H9 (cell line): Measurements from ENCODE around the gene HOXD12. TPM values are rescaled to one million over a fixed set of nuclear protein-coding genes. Genes with fewer than 3 reads are reported as not detected.

Source experiments
- DNase-seq: peaks from one replicate; pipeline ENCODE4 v3.0.0-alpha.2; 2017
- H2AFZ ChIP-seq: one replicate; pipeline ENCODE4 v1.6.1; 2013; ENCODE audit warnings: mild to moderate bottlenecking, low read length, control low read depth, moderate library complexity
- H2AK5ac ChIP-seq: 2 replicates; pipeline ENCODE4 v1.6.1; 2013; ENCODE audit warnings: low read length, control low read depth, mixed read lengths; ENCODE audit not compliant: insufficient read length
- H2BK120ac ChIP-seq: one replicate; pipeline ENCODE4 v1.6.1; 2013; ENCODE audit warnings: low read depth, mild to moderate bottlenecking, low read length, control low read depth, inconsistent platforms; ENCODE audit not compliant: poor library complexity, severe bottlenecking
- H2BK12ac ChIP-seq: 2 replicates; pipeline ENCODE4 v1.6.1; 2013; ENCODE audit warnings: low read length, control low read depth, mixed read lengths, low read depth; ENCODE audit not compliant: insufficient read length
- H2BK15ac ChIP-seq: 2 replicates; pipeline ENCODE4 v1.6.1; 2013; ENCODE audit warnings: low read depth, low read length, control low read depth
- H2BK20ac ChIP-seq: one replicate; pipeline ENCODE4 v1.6.1; 2013; ENCODE audit warnings: low read depth, mild to moderate bottlenecking, low read length, control low read depth, inconsistent platforms; ENCODE audit not compliant: poor library complexity, severe bottlenecking
- H2BK5ac ChIP-seq: 2 replicates; pipeline ENCODE4 v1.6.1; 2013; ENCODE audit warnings: low read length, control low read depth, mixed read lengths; ENCODE audit not compliant: insufficient read length
- H3K14ac ChIP-seq: 2 replicates; pipeline ENCODE4 v1.6.1; 2013; ENCODE audit warnings: low read length, control low read depth; ENCODE audit not compliant: insufficient read depth
- H3K18ac ChIP-seq: 2 replicates; pipeline ENCODE4 v1.6.1; 2013; ENCODE audit warnings: low read depth, mild to moderate bottlenecking, mixed read lengths, low read length, control low read depth; ENCODE audit not compliant: insufficient read length
- H3K23ac ChIP-seq: 2 replicates; pipeline ENCODE4 v1.6.1; 2013; ENCODE audit warnings: low read length, control low read depth, mixed read lengths, low read depth; ENCODE audit not compliant: insufficient read length
- H3K23me2 ChIP-seq: 2 replicates; pipeline ENCODE4 v1.6.1; 2013; ENCODE audit warnings: low read depth, mild to moderate bottlenecking, mixed read lengths, low read length, control low read depth; ENCODE audit not compliant: insufficient read length, poor library complexity, severe bottlenecking
- H3K27ac ChIP-seq: 2 replicates; pipeline ENCODE4 v1.5.1; 2013; ENCODE audit warnings: low read length, control low read depth, mixed read lengths, low read depth; ENCODE audit not compliant: insufficient read length
- H3K27me3 ChIP-seq: 2 replicates; pipeline ENCODE4 v1.6.1; 2013; ENCODE audit warnings: low read length, control low read depth, inconsistent platforms; ENCODE audit not compliant: insufficient read depth
- H3K4ac ChIP-seq: 2 replicates; pipeline ENCODE4 v1.6.1; 2013; ENCODE audit warnings: low read depth, mild to moderate bottlenecking, control low read depth, inconsistent platforms, low read length, moderate library complexity
- H3K4me1 ChIP-seq: 2 replicates; pipeline ENCODE4 v1.6.1; 2013; ENCODE audit warnings: low read length, control low read depth, inconsistent platforms; ENCODE audit not compliant: insufficient read depth
- H3K4me2 ChIP-seq: 2 replicates; pipeline ENCODE4 v1.6.1; 2013; ENCODE audit warnings: low read length, control low read depth, mixed read lengths; ENCODE audit not compliant: insufficient read length, insufficient read depth
- H3K56ac ChIP-seq: 2 replicates; pipeline ENCODE4 v1.6.1; 2013; ENCODE audit warnings: low read depth, mild to moderate bottlenecking, mixed read lengths, low read length, control low read depth; ENCODE audit not compliant: insufficient read length
- H3K79me1 ChIP-seq: 2 replicates; pipeline ENCODE4 v1.6.1; 2013; ENCODE audit warnings: low read depth, mild to moderate bottlenecking, moderate library complexity, low read length, control low read depth, inconsistent platforms; ENCODE audit not compliant: insufficient read depth, poor library complexity, severe bottlenecking
- H3K79me2 ChIP-seq: 2 replicates; pipeline ENCODE4 v1.6.1; 2013; ENCODE audit warnings: low read length, control low read depth, inconsistent platforms; ENCODE audit not compliant: insufficient read depth
- H3K9ac ChIP-seq: 2 replicates; pipeline ENCODE4 v1.6.1; 2013; ENCODE audit warnings: low read length, control low read depth, mixed read lengths; ENCODE audit not compliant: insufficient read length; ENCODE audit errors: extremely low read depth
- H3K9me3 ChIP-seq: one replicate; pipeline ENCODE4 v1.6.1; 2013; ENCODE audit warnings: low read depth, low read length, inconsistent platforms; ENCODE audit not compliant: control insufficient read depth
- H3T11ph ChIP-seq: one replicate; pipeline ENCODE4 v1.6.1; 2013; ENCODE audit warnings: mild to moderate bottlenecking, low read length, control low read depth, inconsistent platforms
- H4K20me1 ChIP-seq: one replicate; pipeline ENCODE4 v1.6.1; 2013; ENCODE audit not compliant: control insufficient read depth, insufficient read length, insufficient read depth
- H4K5ac ChIP-seq: 2 replicates; pipeline ENCODE4 v1.6.1; 2013; ENCODE audit warnings: low read depth, mild to moderate bottlenecking, mixed read lengths, low read length, control low read depth; ENCODE audit not compliant: insufficient read length
- H4K8ac ChIP-seq: replicated peaks from 2 replicates; pipeline ENCODE4 v1.6.1; 2013; ENCODE audit warnings: low read length, control low read depth, mixed read lengths, low read depth; ENCODE audit not compliant: insufficient read length
- H4K91ac ChIP-seq: 2 replicates; pipeline ENCODE4 v1.6.1; 2013; ENCODE audit warnings: low read depth, mild to moderate bottlenecking, moderate library complexity, mixed read lengths, low read length, control low read depth; ENCODE audit not compliant: insufficient read length
- H3K27ac Mint-ChIP-seq, 3 experiments: 2 replicates in 2 of 3; 3 replicates in 1 of 3; pipeline ENCODE4 v1.8.0; 2020 to 2021; ENCODE audit warnings: mixed read lengths in 3 of 3, mild to moderate bottlenecking in 1 of 3, moderate library complexity in 1 of 3
- H3K27me3 Mint-ChIP-seq: 2 replicates; pipeline ENCODE4 v1.8.0; 2021; ENCODE audit warnings: low read depth, mild to moderate bottlenecking, moderate library complexity, mixed read lengths
- H3K36me3 Mint-ChIP-seq, 3 experiments: 2 replicates in 2 of 3; 3 replicates in 1 of 3; pipeline ENCODE4 v1.8.0; 2020 to 2021; ENCODE audit warnings: low read depth in 3 of 3, mixed read lengths in 3 of 3; ENCODE audit not compliant: insufficient read depth in 1 of 3
- H3K4me1 Mint-ChIP-seq, 2 experiments: 2 replicates each; pipeline ENCODE4 v1.8.0; 2020; ENCODE audit warnings: mixed read lengths in 2 of 2
- H3K4me3 Mint-ChIP-seq, 2 experiments: 2 replicates in 1 of 2; 3 replicates in 1 of 2; pipeline ENCODE4 v1.8.0; 2020 to 2021; ENCODE audit warnings: mild to moderate bottlenecking in 2 of 2, mixed read lengths in 2 of 2, moderate library complexity in 1 of 2
- H3K9me3 Mint-ChIP-seq, 2 experiments: 2 replicates in 1 of 2; 3 replicates in 1 of 2; pipeline ENCODE4 v1.8.0; 2020; ENCODE audit warnings: mild to moderate bottlenecking in 2 of 2, mixed read lengths in 2 of 2, moderate library complexity in 1 of 2
- WGBS: extraction: QIAGEN DNeasy Blood & Tissue Kit; methylation state at CpG from one replicate; pipeline ENCODE4 v1.1.7; 2013; ENCODE audit warnings: missing lambda C conversion rate, low lambda C conversion rate, mixed read lengths; ENCODE audit not compliant: insufficient read length; ENCODE audit errors: extremely low coverage; 5-methylcytosine and 5-hydroxymethylcytosine counted together
- total RNA-seq: library from RNA; stranded (reverse); gene quantifications from 2 replicates; pipeline ENCODE4 v1.2.1, GENCODE V29; 2021
- TF ChIP-seq, protein P1 (sequence below): fragments of 200-600 bp; sonication (generic); conservative IDR thresholded peaks from 3 replicates; pipeline ENCODE4 v1.8.0; 2021; ENCODE audit warnings: antibody characterized with exemption, mild to moderate bottlenecking

HOXD12 gene
- total RNA-seq, 1 experiment from 2014 or later: not detected

DNA sequence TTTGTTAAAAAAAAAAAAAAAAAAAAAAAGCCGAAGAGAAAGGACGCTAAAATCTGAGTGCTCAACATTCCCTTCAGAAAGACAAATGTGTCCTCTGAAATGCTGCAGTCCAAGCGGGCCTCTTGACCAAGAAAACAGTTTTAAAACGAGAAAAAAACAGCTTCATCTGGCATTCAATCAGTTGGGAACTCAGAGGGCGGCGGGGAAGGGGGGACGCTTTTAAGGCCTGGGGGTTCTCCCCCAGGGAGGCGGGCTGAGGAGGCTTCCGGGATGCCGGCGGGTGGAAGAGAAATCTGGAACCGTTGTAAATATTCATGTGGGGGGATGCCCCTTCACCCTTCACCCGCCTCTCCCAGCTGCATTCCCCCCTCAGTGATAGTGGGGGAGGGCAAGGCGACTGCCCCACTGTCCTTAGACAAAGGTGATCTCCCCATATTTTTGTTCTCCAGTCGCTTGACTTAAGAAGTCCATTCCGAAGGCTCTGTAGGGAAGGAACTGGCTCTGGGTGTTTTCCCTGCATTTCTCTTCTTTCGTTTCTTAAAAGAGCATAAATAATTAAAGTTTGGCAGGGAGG, 4.2 kb downstream of the HOXD12 start:
- H2BK120ac ChIP-seq: no peak overlapping the region
- no peak overlapping the region for H4K8ac ChIP-seq
- H4K5ac ChIP-seq: no peak overlapping the region
- Mint-ChIP-seq H3K9me3 (peaks cover 5 to 15% of the 10 kb centered on the region in 2 experiments; a peak in 4 of 5 replicates), H3K27ac (no peak overlapping the region), H3K4me3 (peak overlapping the region in 1 of 2 experiments; percentile 75; a peak in 1 of 5 replicates), H3K4me1 (peaks cover 19 to 39% of the 10 kb centered on the region in 2 experiments), H3K36me3 (no peaks in the 10 kb centered on the region; a peak in 2 of 7 replicates), H3K27me3 (peaks cover 96% of the 10 kb centered on the region)
- no peak overlapping the region for H3K9ac ChIP-seq
- H3K14ac ChIP-seq: no peak overlapping the region
- H2BK5ac ChIP-seq: no peak overlapping the region
- H2AFZ ChIP-seq: no peak overlapping the region
- no peak overlapping the region for H2AK5ac ChIP-seq
- H3K23me2 ChIP-seq: no peaks in the 10 kb centered on the region
- no peak overlapping the region for H3K4ac ChIP-seq
- no peaks in the 10 kb centered on the region for H3K79me2 ChIP-seq
- no peak overlapping the region for H3K18ac ChIP-seq
- H3K27me3 ChIP-seq: peaks cover 93% of the 10 kb centered on the region
- H3K23ac ChIP-seq: no peak overlapping the region
- no peak overlapping the region for H3K27ac ChIP-seq
- TF ChIP-seq, protein P1, sequence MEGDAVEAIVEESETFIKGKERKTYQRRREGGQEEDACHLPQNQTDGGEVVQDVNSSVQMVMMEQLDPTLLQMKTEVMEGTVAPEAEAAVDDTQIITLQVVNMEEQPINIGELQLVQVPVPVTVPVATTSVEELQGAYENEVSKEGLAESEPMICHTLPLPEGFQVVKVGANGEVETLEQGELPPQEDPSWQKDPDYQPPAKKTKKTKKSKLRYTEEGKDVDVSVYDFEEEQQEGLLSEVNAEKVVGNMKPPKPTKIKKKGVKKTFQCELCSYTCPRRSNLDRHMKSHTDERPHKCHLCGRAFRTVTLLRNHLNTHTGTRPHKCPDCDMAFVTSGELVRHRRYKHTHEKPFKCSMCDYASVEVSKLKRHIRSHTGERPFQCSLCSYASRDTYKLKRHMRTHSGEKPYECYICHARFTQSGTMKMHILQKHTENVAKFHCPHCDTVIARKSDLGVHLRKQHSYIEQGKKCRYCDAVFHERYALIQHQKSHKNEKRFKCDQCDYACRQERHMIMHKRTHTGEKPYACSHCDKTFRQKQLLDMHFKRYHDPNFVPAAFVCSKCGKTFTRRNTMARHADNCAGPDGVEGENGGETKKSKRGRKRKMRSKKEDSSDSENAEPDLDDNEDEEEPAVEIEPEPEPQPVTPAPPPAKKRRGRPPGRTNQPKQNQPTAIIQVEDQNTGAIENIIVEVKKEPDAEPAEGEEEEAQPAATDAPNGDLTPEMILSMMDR: no peak
- no peak overlapping the region for H3K4me2 ChIP-seq
- no CpG with 5 or more reads among the region's 17 CpGs for WGBS
- H2BK12ac ChIP-seq: no peak overlapping the region
- H2BK20ac ChIP-seq: no peak overlapping the region
- no peak overlapping the region for H4K91ac ChIP-seq
- H3T11ph ChIP-seq: no peak overlapping the region
- no peaks in the 10 kb centered on the region for H3K4me1 ChIP-seq
- H4K20me1 ChIP-seq: no peaks in the 10 kb centered on the region
- H3K79me1 ChIP-seq: no peaks in the 10 kb centered on the region
- H2BK15ac ChIP-seq: no peak overlapping the region
- H3K9me3 ChIP-seq: no peaks in the 10 kb centered on the region
- H3K56ac ChIP-seq: no peak overlapping the region
- peak; percentile 44 for DNase-seq
